HG03571 (cell line): ENCODE results near the gene AUTS2.

Experiments
- ATAC-seq: cut with Tn5 transposase; IDR thresholded peaks from one replicate; pipeline ENCODE4 v1.9.1; 2021; ENCODE audit not compliant: unreplicated experiment

AUTS2 gene

DNA sequence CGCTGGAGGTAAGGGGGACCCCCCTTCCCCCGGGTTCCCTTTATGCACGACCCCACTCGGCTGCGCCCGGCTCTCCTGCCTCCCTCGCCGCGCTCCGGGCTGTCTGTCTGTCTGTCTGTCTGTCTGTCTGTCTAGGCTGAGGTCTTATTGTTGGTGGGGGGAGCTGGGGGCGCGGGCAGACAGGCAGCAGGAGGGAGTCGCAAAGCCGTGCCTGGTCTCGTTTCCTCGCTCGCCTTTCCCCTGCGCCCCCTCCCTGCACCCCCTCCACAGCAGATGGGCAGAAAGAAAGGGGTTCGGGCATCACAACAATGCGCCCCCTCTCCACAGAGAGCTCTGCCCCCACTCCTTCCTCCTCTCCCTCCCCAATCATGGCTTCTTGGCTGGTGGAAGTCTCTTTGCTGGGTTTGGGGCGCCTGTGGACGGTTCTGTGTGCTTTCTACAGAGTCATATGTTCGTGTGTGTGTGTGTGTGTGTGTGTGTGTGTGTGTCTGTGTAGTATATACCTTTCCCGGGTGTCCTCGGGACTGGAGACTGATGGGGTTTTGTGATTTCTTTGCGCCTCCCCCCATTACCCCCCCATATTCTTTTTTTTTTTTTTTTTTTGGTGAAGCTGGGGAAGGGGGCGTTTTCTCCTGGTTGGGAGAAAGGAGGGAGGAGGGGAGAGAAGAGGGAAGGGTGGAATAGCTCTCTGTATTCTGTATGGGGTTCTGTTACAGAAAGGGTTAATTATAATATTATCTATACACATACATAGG, 1.9 kb downstream of the AUTS2 start:
- ATAC-seq: no peak

DNA sequence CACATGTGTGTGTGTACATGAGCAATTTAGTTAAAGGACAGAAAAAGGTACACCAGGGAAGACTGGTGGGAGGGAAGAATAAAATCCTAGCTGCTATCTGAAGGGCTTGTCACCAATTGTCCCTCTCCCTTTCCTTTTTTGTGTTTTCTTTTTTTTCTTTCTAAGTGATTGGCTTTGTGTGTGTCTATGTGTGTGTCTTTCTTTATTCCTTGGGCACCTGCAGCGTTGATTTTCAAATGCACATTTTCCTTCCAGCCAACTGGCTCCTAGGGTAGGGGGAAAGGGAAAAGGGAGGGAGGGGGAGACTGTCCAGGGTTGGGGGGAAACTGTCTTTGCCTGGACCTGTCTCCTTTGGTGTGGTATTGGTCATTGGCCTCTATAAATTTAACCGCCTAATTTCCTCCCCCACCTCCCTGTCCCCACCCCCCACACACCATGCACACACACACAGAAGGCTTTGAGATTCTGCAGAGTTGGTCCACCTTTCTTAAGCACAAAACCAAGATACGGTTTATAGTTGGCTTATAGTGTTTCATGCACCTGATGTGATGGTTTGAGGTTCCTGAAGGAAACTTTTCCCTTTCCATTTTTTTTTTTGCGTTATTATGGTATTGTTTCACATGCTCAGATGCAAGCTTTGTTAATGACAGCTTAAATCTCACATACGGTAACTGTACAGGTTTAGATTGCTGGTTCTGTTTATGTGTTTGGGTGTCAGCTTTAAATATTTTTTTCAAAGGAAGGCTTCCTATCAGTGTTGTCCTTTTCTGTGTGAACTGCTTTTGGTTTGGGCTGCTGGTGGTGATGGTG, 2.6 kb downstream of the AUTS2 start:
- ATAC-seq: no peak

DNA sequence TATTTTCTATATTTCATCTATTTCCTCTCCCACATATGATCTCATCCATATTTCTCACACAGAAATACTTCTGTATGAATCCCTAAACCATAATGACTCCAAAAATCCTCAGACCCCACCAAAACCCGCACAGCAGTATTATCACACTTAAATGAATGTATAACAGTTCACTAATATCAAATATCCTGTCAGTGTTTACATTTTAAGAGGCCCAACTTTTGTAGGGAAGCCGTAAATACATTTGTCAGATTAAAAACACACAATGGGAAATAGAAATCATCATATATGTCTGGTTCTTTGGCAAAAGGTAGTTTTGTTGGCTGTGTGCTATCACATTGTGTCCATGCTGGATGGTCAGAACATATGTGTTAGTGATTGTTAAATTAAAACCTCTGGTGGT, 4.2 kb downstream of the AUTS2 start:
- ATAC-seq: no peak

DNA sequence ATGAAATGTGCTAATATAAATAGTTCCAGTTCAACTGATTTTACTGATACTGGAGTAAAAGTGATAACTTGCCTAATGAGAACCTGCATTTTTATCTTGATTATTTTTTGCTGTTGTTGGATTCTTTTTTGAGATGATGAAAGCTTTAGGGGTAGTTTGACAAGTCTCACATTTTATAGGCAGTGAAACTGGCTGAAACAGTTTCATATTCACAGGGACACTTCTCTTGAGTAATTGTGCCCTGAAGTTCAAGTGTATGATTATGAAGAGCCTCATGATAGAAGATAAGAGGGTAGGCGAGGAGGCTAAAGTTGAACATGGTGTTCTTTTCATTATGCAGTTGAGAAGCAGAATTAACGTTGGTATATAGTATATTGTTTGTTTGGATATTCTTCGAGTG, 5.1 kb downstream of the AUTS2 start:
- ATAC-seq: no peak

DNA sequence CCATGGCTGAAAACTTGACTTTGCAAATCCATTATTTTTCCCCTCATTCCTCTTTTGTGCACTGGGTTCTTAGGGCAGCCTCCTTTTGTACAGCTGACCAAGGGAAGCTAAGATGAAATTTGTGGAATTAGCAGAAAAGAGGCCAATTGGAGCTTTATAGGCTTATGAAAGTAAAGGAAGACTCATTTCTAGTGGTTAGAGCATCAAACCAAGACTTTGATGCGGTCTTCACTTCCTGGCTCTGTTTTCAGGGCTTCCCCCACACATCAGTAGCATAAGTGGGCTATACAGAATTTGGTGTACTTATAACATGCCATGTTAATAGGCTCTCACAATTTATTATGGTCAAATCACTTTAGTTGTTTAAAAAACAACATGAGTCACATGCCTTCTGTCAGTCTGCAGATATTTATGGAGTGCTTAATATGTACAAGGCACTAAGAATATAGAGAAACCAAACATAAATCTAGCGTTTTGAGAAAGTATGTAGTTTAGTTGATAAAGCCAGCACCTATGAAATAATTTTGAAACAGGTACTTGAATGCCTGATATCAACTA, 5.7 kb downstream of the AUTS2 start:
- peak; percentile 74 for ATAC-seq

DNA sequence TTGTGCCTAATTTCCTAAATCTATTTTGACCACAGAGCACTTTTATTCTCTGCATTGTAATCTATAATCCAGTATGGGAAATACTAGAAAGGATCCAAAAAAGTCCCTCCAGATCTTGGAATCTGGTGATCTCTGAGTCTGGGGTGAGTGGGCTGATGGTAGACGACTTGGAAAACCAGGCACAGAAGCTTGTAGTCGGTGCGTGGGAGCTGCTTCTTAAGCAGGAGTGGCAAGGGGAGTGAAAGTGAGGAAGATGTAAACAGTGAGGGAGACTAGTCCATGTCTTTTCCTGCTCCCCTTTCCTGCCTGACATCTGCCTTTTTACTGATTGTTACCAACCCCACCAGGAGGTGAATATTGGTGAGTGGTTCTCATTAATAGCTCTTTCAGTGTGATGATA, 6.8 kb downstream of the AUTS2 start:
- ATAC-seq: no peak

DNA sequence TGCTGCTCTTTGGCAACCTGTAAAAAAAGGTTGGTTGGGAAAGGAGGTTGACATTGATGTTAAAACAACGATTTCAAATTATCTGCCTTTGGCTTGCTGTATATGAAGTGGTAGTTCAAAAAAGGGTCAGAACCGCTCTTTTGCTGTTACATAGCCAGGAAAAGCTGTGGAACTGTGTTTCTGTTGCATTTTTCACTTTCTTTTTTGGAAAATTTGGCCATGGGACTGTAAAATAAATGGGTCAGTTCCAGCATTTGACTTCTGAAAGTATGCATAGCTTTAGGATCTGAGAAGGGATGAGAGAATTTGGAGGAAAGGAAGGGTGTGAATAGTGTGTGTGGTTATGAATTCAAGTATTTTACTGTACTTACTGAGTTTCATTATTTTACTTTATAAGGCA, 7.3 kb downstream of the AUTS2 start:
- ATAC-seq: no peak

DNA sequence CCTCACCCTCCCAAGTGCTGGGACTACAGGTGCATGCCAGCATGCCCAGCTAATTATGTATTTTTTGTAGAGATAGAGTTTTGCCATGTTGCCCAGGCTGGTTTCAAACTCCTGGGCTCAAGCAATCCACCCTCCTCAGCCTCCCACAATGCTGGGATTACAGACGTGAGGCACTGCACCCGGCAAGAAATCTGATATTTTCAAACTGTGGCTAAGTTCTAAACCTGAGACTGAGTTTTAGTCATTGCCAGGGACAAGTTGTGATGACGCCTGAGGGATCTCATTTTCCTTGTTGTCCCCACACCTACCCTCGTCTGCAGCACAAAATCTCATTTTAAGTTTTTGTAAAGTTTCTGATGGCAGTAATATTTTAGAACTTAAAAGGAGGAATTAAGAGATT, 9.8 kb downstream of the AUTS2 start:
- no peak for ATAC-seq

DNA sequence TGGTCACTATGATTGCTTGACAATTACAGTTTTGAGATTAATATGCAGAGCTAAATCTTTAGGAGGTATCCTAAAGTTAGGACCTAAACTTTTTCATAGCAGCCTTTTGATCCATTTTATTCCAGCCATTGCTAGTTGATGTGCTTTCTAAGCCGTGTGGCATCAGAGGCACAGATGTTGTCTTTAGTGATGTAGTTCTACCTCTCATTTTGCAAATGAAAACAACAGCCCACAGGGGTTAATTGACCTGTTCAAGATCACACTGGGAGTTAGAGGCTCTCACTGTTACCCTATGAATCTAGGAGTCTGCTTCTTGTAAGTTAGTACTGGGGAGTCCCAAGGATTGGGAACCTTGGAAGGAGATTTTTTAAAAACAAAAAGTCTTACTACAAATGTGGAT, 10.6 kb downstream of the AUTS2 start:
- ATAC-seq: no peak

DNA sequence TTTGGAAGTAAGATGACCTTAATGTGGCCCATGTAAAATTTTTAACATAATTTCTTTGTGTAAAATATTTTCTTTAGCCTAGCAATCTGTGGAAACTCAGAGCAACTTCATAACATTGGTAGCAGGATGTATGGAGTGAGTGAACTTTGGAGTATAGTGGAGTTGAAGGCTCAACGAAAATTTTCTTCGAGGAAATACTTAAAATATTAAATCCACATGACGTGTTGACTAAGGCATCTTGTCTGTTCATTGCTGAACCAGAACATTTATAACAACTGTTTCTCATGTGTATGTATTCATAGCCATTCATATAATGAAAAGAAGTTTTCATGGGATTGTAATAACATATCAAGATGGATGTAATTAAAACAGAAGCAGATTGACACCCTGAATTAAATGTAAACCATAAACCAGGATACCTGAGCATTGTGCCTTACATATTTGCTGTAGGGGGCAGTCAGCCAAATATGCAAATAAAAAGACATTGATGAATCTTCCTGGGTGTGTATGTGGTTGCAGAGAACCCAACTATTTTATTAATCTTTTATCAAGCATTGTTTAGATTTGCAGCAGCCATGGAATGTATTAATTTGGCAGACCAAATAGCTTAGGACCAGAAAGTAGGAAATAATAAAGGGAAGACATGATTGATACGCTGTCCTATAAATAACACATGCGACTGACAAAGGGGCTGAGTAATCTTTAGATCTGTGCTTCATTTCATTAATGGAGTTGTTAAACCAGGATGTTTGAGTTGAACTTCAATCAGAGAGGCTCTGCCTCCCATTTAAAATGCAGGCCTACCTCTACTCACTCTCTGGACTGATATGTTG, 11.5 kb downstream of the AUTS2 start:
- no peak for ATAC-seq

DNA sequence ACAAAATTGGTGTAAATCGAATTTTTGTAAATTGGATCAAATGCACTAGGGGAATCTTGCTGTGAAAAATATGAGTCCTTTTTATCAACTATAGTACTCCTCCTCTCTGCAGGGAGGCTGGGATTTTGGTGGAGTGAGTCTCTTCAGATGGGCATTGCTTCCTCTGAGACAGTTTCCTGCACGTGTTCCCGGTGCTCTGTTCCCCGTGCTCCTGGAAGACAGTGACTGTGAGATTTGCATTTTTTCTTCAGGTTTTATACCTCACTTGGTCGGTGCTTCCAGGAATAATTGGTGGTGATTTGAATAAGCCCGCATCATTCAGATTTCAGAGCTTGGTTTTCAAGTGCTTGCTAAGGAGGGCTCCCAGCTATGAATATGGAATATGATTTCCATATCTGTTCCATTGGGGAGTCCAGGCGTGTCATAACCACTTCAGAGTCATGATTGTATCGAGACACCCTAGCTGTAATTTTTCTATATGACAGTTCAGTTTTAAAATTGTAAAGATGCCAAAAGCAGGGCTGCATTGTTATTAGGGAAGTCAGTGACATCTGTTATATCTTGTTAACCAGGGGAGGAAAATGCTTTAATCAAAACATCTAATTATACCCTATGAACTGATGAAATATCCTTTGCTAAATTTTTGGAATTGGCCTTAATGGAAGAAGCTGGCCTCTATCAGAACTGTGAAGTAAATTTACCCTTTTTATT, 12.3 kb downstream of the AUTS2 start:
- ATAC-seq: no peak

DNA sequence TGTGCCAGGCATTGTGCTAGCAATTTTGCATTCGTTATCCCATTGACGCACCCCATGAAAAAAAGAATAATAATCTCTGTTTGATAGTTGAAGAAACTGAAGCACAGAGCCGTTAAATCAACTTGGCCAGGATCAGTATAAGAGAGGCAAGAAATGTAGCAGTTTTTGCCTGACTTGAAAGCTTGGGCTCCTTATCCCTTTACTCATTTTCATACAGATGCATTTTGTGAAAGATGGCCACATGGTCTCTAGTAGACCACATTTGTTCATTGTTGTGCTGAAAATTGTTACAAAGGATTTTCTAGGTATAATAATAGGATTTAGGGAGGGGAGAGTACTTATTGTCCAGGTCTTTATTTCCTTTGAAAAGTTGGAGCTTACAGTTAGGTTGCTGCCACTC, 14.7 kb downstream of the AUTS2 start:
- ATAC-seq: no peak

DNA sequence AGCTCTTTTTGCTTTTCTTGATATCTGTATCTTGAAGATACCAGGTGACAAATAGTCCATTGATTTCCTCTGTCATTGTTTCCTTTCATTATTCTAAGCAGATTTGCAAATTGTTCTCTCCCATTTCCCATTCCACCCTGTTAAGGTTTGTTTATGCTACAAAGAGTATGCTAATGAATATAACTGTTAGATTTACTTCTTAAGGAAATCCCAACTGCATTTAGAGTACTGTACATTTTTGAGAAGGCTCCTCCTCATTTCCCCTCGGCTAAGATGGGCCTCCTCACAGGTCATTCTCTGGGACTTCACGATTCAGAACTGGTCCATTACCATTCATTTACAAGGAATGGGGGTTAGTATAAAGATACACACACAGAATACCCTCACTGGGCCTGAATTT, 15.6 kb downstream of the AUTS2 start:
- ATAC-seq: no peak

DNA sequence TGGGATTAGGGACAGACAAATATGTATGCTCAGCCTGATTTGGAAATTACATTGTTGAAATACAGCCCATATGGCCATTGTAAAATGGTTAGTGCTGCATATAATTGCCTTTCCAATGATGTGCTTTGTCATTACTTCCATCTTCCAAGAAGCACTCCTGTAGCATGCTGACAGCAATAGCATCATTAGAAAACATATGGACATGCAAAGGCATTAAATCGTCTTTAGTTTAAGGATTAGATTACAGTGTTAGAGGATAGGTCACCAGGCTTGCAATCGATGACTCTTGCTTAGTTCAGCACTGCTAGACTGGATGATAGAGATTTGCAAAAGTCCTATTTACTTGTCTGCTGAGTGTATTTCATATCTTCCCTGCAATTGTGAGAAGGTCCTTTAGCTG, 17.4 kb downstream of the AUTS2 start:
- no peak for ATAC-seq

DNA sequence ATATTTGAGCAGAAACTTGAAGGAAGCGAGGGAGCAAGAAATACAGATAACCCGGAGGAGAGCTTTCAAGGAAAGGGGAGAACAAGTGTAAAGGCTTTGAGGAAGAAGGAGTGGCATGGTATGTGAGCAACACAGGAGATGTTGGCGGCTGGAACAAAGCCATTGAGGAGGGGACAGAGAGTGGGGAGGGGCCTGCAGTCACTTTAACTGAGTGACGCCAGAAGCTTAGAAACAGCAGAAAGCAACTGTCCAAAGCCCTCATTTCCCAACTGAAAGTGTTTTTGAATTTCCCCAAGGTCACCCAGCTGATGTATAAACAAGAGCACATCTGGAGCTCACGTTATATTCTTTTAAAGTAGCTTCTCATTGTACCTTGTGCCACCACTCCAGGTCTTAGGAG, 19.1 kb downstream of the AUTS2 start:
- ATAC-seq: no peak

DNA sequence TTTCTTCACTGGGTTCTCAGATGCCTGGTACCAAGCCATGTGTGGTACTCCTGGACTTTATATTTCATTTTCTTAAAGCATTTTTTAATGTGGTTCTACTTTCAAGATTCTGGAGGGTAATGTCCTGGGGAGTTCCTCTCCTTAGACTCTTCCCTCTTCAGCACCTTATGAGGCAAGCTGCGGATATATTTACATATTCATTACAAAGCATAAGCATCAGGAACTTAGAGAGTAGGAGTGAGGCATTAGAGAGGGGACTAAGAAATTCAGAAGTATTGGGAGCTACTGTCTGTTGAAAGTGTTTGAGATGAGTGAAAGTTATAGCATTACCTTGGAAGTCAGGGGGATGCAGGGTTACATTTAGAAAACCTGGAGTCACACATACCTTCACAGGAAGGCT, 20.8 kb downstream of the AUTS2 start:
- ATAC-seq: no peak

DNA sequence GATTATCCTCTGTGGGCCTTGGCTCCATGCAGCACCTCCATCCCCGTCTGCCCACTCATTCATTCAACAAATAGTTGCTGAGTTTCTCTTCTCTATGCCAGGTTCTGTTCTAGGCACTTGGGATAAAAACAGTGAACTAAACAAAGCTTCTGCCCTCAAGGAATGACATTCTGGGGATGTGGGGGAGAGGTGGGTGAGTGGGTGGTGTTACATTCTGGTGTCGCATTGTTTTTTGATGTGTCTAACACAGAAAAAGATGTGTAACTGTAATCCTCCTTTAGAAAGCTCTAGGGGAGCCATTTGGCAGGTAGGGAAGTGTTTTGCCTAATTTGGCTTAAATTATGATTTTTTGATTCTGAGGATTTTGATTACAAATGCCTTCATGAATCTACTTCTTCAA, 21.4 kb downstream of the AUTS2 start:
- ATAC-seq: no peak

DNA sequence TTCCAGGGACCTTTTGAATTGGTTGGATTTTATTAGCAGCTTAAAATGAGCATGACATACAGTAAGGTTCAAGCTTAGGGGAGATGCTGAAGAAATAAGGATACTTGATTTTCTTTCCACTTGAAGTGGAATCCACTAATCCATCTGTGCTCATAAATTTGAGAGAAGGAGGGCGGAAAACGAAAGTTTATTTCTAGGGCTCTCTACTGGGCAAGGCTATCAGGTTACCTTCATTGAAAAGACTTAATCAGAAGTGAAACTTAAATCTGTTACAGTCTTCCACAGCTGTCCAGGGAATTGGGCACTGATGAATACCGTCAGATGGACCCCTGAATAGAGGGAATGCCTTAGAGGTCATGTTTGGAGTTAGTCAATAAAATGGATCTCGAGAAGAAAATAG, 21.8 kb downstream of the AUTS2 start:
- no peak for ATAC-seq

DNA sequence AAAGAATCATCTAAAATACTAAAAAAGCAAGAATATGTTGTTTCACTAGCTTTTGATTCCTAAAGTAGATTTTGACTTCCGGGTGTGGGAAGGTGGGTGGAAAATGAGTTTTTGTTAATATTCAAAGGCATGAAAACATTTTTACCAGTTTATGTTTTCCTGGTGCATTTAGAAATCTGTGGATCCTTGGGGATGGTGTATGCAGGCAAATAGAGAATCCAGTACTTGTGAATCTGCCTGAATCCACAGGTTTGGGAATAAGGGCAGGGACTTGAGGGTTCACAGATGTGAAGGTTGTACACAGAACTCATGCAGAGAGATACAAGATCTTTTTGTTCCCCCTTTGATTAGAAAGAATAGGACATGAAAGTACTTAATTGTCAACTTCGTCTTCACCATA, 22.4 kb downstream of the AUTS2 start:
- no peak for ATAC-seq

DNA sequence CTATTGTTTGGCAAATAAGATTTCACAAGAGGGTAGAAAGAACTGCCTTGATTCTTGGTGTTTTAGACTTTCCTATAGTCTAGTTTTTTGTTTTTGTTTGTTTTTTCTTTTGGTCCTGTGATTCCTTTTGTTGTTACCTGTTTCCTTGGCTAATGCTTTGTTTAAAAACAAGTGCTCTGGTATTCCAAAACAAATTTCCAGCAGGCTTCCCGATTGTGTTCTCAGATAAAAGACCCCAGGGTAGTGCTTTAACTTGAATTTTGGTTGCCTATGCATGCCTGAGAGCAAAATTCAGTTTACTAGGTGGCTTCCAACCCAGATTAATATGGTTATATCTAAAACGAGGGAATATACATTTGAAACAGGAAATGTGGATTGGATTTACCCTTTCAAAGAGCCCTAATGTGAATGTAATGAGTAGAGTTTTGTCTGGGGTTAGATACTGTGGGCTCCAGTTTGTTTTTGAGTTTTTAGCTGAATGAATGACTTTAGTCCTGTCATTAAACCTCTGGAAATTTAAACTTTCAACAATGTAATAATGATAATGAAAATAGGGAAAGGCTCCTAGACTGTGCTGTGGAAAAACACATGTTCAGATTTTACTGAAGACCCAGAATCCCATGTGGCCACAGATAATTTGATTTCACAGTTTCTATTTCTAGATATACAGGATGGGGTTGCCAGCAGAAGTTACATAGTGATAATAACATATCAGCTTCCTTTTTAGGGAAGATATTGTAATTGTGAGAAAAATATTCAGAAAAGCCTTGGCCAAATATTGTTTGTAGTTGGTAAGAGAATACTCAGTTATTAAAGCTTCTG, 23.9 kb downstream of the AUTS2 start:
- ATAC-seq: no peak
